GM12878 (cell line): ENCODE results near the gene GLT8D1.

Experiments
- BMI1 ChIP-seq: fragments of 450-650 bp; IDR thresholded peaks from 2 replicates; pipeline ENCODE4 v1.6.1; 2016; ENCODE audit warnings: mild to moderate bottlenecking, moderate library complexity, borderline replicate concordance
- CTCF ChIP-seq, 3 experiments: IDR thresholded peaks in 2 of 3; conservative IDR thresholded peaks in 1 of 3; 2 replicates each; pipeline ENCODE4 v1.5.1; 2011; ENCODE audit warnings: low read depth in 3 of 3, low read length in 3 of 3, mild to moderate bottlenecking in 3 of 3, control low read depth in 2 of 3, moderate library complexity in 2 of 3, inconsistent platforms in 1 of 3, mixed read lengths in 1 of 3; ENCODE audit not compliant: control insufficient read depth in 2 of 3, insufficient read depth in 1 of 3; ENCODE audit errors: extremely low read depth in 1 of 3
- DPF2 ChIP-seq: fragments of 450-650 bp; IDR thresholded peaks from 2 replicates; pipeline ENCODE4 v1.6.1; 2017; ENCODE audit warnings: mild to moderate bottlenecking
- KAT2A ChIP-seq: conservative IDR thresholded peaks from 2 replicates; pipeline ENCODE4 v1.6.1; 2011; ENCODE audit warnings: low read depth, low read length; ENCODE audit not compliant: control insufficient read depth
- POLR2A ChIP-seq: IDR thresholded peaks from 2 replicates; pipeline ENCODE4 v1.6.1; 2011; ENCODE audit warnings: low read depth, mild to moderate bottlenecking, low read length
- RBBP5 ChIP-seq: fragments of 200-600 bp; sonication (generic); conservative IDR thresholded peaks from 2 replicates; pipeline ENCODE4 v1.6.1; 2016
- RCOR1 ChIP-seq: conservative IDR thresholded peaks from 2 replicates; pipeline ENCODE4 v1.6.1; 2012; ENCODE audit warnings: low read depth, low read length, improper control_type of control experiment
- YY1 ChIP-seq: IDR thresholded peaks from 2 replicates; pipeline ENCODE4 v1.6.1; 2011; ENCODE audit warnings: low read depth, mild to moderate bottlenecking, low read length
- ZBTB4 ChIP-seq: fragments of 450-650 bp; formaldehyde crosslinking; IDR thresholded peaks from 2 replicates; pipeline ENCODE4 v1.4.0; 2022; ENCODE audit warnings: mild to moderate bottlenecking, moderate library complexity
- ZNF207 ChIP-seq: fragments of 450-650 bp; IDR thresholded peaks from 2 replicates; pipeline ENCODE4 v1.6.1; 2014; ENCODE audit warnings: antibody characterized with exemption, mild to moderate bottlenecking, borderline replicate concordance
- ZNF274 ChIP-seq: IDR thresholded peaks from one replicate; pipeline ENCODE4 v1.8.0; 2011; ENCODE audit not compliant: insufficient read length, insufficient read depth

- TF ChIP-seq POLR2A = no peak
- no peak for TF ChIP-seq RBBP5
- TF ChIP-seq ZBTB4 = no peak
- no peak for TF ChIP-seq YY1
- no peak for TF ChIP-seq DPF2
- TF ChIP-seq RCOR1 = no peak
- TF ChIP-seq CTCF (IDR thresholded peaks at IDR 0.05 in 2 of 3, conservative IDR thresholded peaks at IDR 0.05 in 1 of 3; ENCODE audit: control insufficient read depth in 2 of 3, extremely low read depth in 1 of 3, insufficient read depth in 1 of 3, low read depth in 3 of 3, low read length in 3 of 3) = no peak
- no peak for TF ChIP-seq ZNF207
- no peak for TF ChIP-seq ZNF274
- no peak for TF ChIP-seq BMI1
- TF ChIP-seq KAT2A = no peak
Observed at GRCh38 chr3:52743152-52743551, 37.6 kb upstream of the GLT8D1 start.
